LNCAP (cell line): ENCODE results near the gene KLHL26.

Source experiments
- CTCF ChIP-seq: fragments of 450-650 bp; IDR thresholded peaks from 2 replicates; pipeline ENCODE4 v1.5.1; 2017; ENCODE audit warnings: mild to moderate bottlenecking

The KLHL26 gene

GRCh38 chr19:18718846-18719458 lies 82.1 kb downstream of the KLHL26 start:
- no peak for TF ChIP-seq CTCF

- no peak for TF ChIP-seq CTCF
These were observed 82.7 kb downstream of the KLHL26 start for GRCh38 chr19:18719541-18719940.
